ENCODE measurements around the gene STX16.

Gene STX16

DNA sequence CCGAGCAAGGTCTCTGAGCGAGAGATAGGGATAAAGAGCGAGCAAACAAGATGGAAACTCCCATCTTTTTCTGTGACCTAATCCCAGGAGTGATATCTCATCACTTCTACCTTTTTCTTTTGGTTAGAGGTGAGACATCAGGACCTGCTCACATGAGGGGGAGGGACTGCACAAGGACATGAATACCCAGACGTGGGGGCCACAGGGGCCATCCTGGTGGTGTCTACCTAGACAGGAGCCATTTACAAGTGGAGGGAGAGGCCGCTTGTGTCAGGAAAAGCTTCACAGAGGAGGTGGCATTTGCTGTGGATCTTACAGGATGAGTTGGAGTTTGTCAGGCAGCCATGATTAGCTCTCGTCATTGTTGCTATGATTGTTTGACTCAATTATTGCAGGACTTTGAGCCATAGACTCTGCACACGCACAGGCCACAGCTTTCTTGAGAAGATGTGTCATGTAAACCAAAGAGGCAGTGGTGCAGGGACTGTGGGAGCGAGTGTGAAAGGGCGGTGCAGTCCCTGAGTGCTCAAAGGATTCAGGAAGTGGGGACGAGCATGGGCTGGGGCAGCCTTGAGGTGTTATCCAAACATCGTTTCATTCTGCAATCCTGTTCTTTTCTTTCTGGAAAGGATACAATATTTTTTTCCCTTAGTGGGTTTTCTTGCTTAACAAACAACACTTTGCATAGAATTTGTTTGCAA is 49.2 kb downstream of the STX16 start (continued):
- TF ChIP-seq, protein P1, sequence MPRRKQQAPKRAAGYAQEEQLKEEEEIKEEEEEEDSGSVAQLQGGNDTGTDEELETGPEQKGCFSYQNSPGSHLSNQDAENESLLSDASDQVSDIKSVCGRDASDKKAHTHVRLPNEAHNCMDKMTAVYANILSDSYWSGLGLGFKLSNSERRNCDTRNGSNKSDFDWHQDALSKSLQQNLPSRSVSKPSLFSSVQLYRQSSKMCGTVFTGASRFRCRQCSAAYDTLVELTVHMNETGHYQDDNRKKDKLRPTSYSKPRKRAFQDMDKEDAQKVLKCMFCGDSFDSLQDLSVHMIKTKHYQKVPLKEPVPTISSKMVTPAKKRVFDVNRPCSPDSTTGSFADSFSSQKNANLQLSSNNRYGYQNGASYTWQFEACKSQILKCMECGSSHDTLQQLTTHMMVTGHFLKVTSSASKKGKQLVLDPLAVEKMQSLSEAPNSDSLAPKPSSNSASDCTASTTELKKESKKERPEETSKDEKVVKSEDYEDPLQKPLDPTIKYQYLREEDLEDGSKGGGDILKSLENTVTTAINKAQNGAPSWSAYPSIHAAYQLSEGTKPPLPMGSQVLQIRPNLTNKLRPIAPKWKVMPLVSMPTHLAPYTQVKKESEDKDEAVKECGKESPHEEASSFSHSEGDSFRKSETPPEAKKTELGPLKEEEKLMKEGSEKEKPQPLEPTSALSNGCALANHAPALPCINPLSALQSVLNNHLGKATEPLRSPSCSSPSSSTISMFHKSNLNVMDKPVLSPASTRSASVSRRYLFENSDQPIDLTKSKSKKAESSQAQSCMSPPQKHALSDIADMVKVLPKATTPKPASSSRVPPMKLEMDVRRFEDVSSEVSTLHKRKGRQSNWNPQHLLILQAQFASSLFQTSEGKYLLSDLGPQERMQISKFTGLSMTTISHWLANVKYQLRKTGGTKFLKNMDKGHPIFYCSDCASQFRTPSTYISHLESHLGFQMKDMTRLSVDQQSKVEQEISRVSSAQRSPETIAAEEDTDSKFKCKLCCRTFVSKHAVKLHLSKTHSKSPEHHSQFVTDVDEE (CRISPR knock-in tag; IDR thresholded peaks at IDR 0.05), result no peak
- TF ChIP-seq, protein P2, sequence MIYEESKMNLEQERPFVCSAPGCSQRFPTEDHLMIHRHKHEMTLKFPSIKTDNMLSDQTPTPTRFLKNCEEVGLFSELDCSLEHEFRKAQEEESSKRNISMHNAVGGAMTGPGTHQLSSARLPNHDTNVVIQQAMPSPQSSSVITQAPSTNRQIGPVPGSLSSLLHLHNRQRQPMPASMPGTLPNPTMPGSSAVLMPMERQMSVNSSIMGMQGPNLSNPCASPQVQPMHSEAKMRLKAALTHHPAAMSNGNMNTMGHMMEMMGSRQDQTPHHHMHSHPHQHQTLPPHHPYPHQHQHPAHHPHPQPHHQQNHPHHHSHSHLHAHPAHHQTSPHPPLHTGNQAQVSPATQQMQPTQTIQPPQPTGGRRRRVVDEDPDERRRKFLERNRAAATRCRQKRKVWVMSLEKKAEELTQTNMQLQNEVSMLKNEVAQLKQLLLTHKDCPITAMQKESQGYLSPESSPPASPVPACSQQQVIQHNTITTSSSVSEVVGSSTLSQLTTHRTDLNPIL (CRISPR knock-in tag; IDR thresholded peaks at IDR 0.05; ENCODE audit: low read depth), result no peak
- TF ChIP-seq CSDC2 (CRISPR knock-in tag; IDR thresholded peaks at IDR 0.05) (no peak), ZNF565 (CRISPR knock-in tag; conservative IDR thresholded peaks at IDR 0.05; ENCODE audit: low read depth) (no peak), ZFP30 (CRISPR knock-in tag; IDR thresholded peaks at IDR 0.05) (no peak), SNAI2 (CRISPR knock-in tag; IDR thresholded peaks at IDR 0.05) (no peak)

DNA sequence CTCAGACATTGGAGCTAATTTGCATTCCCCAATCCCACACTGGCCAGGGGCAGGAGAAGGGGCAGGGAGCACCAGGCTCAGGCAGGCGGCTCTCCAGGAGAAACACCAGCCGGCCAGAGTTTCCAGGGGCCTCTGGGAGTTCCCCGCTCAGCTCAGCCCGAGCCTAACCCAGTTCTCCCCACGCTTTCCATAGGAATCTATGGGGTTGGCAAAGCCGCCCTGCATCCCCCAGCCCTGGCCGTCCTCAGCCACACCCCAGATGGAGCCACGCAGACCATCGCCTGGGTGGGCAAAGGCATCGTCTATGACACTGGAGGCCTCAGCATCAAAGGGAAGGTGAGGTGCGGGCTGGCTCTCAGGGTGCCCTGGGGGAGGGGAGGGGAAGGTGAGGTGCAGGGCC is 49.7 kb downstream of the STX16 start:
- no peak for ATAC-seq
- TF ChIP-seq ZFP30 (CRISPR knock-in tag; IDR thresholded peaks at IDR 0.05) (no peak), ZFP3 (CRISPR knock-in tag; IDR thresholded peaks at IDR 0.05) (no peak), ZNF70 (CRISPR knock-in tag; IDR thresholded peaks at IDR 0.05) (no peak), RARB (CRISPR knock-in tag; IDR thresholded peaks at IDR 0.05) (no peak), ZC3H10 (CRISPR knock-in tag; IDR thresholded peaks at IDR 0.05) (no peak), ZNF8 (CRISPR knock-in tag; IDR thresholded peaks at IDR 0.05) (no peak)
- TF ChIP-seq, protein P3, sequence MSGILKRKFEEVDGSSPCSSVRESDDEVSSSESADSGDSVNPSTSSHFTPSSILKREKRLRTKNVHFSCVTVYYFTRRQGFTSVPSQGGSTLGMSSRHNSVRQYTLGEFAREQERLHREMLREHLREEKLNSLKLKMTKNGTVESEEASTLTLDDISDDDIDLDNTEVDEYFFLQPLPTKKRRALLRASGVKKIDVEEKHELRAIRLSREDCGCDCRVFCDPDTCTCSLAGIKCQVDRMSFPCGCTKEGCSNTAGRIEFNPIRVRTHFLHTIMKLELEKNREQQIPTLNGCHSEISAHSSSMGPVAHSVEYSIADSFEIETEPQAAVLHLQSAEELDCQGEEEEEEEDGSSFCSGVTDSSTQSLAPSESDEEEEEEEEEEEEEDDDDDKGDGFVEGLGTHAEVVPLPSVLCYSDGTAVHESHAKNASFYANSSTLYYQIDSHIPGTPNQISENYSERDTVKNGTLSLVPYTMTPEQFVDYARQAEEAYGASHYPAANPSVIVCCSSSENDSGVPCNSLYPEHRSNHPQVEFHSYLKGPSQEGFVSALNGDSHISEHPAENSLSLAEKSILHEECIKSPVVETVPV (CRISPR knock-in tag; IDR thresholded peaks at IDR 0.05), result no peak
- TF ChIP-seq, protein P4, sequence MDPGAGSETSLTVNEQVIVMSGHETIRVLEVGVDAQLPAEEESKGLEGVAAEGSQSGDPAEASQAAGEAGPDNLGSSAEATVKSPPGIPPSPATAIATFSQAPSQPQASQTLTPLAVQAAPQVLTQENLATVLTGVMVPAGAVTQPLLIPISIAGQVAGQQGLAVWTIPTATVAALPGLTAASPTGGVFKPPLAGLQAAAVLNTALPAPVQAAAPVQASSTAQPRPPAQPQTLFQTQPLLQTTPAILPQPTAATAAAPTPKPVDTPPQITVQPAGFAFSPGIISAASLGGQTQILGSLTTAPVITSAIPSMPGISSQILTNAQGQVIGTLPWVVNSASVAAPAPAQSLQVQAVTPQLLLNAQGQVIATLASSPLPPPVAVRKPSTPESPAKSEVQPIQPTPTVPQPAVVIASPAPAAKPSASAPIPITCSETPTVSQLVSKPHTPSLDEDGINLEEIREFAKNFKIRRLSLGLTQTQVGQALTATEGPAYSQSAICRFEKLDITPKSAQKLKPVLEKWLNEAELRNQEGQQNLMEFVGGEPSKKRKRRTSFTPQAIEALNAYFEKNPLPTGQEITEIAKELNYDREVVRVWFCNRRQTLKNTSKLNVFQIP (CRISPR knock-in tag; IDR thresholded peaks at IDR 0.05; ENCODE audit: borderline replicate concordance, low read depth), result no peak

DNA sequence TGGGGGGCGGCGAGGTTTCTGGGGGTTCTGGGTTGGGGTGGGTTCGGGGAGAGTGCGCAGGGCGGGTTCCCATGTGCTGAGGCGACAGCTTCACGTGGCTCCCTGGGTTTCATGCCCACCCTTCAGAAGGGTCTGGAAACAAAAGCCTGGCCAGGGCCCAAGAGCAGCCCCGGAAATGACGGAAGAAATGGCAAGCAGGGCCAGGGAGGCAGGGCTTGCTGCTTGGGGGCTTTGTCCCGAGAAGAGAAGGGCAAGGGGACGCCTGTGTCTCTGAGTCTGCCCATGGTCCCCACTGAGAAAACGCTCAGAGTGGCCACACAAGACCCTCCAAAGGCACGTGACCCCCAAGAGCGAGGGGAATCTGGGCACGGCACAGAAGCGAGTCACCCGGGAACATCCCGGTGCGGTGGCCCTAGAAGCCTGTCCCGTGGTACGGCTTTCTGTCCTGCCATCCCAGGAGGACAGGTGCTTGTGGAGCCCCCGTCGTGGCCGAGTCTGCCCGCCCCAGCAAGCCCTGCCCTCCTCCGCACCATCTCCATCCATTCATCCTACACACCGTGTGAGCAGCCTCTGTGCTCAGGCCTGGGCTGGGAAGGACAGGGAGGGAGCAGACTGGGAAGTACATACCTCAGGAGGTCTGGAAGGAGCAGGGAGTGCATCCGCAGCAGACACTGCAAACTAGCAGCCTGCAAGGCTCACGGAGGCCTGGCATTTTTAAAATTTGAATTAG is 50.5 kb downstream of the STX16 start:
- TF ChIP-seq TCF4 (CRISPR knock-in tag; IDR thresholded peaks at IDR 0.05; ENCODE audit: borderline replicate concordance) (no peak), ZNF70 (CRISPR knock-in tag; IDR thresholded peaks at IDR 0.05) (no peak), BACH2 (CRISPR knock-in tag; IDR thresholded peaks at IDR 0.05; ENCODE audit: borderline replicate concordance) (no peak), SNAI2 (CRISPR knock-in tag; IDR thresholded peaks at IDR 0.05) (no peak), ZNF565 (CRISPR knock-in tag; conservative IDR thresholded peaks at IDR 0.05; ENCODE audit: low read depth) (no peak), OSR1 (CRISPR knock-in tag; IDR thresholded peaks at IDR 0.05) (no peak), ZNF8 (CRISPR knock-in tag; IDR thresholded peaks at IDR 0.05) (no peak), RARB (CRISPR knock-in tag; IDR thresholded peaks at IDR 0.05) (no peak), ESRRG (CRISPR knock-in tag; IDR thresholded peaks at IDR 0.05) (no peak), ARNTL (CRISPR knock-in tag; IDR thresholded peaks at IDR 0.05; ENCODE audit: borderline replicate concordance, low read depth) (no peak), ZC3H10 (CRISPR knock-in tag; IDR thresholded peaks at IDR 0.05) (no peak), ZFP3 (CRISPR knock-in tag; IDR thresholded peaks at IDR 0.05) (no peak), ISL1 (CRISPR knock-in tag; IDR thresholded peaks at IDR 0.05) (no peak)
- no peak for ATAC-seq

DNA sequence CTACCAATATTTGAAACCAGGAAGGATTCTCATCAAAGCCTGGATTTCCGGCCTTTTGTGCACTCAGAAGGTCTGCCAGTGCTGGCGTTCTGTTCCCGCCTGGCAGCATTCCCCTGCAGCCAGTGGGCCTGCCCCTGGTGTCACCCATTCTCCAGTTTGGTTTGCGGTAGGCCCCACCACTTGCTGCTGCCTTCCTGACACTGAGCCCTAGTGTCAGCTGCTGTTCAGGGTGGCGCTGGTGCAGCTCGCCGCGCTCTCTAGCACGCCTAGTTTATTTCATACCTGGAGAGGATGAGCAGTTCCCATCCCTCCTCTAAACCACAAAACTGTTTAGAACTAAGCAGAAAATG is 51.1 kb downstream of the STX16 start:
- TF ChIP-seq ZNF565 (CRISPR knock-in tag; conservative IDR thresholded peaks at IDR 0.05; ENCODE audit: low read depth), result no peak
- no peak for TF ChIP-seq ESRRG (CRISPR knock-in tag; IDR thresholded peaks at IDR 0.05)
- TF ChIP-seq ZFP3 (CRISPR knock-in tag; IDR thresholded peaks at IDR 0.05), result no peak
- TF ChIP-seq OSR1 (CRISPR knock-in tag; IDR thresholded peaks at IDR 0.05), result no peak
- no peak for TF ChIP-seq SNAI2 (CRISPR knock-in tag; IDR thresholded peaks at IDR 0.05)
- TF ChIP-seq, protein P3 (CRISPR knock-in tag; IDR thresholded peaks at IDR 0.05), result no peak
- TF ChIP-seq ZNF8 (CRISPR knock-in tag; IDR thresholded peaks at IDR 0.05), result no peak
- TF ChIP-seq ISL1 (CRISPR knock-in tag; IDR thresholded peaks at IDR 0.05), result no peak
- TF ChIP-seq, protein P4 (CRISPR knock-in tag; IDR thresholded peaks at IDR 0.05; ENCODE audit: borderline replicate concordance, low read depth), result no peak
- no peak for TF ChIP-seq PPARA (CRISPR knock-in tag; IDR thresholded peaks at IDR 0.05; ENCODE audit: borderline replicate concordance)
- no peak for ATAC-seq

Measured in SK-N-SH treated with all-trans-retinoic acid at 6 μM for 48 hours (cell line).